Astrocyte of the cerebellum (primary cell): ENCODE results near the gene FFAR3.
"Not testable (repeated sequence)": the region's sequence is repeated elsewhere in the genome, so short reads cannot be mapped to it uniquely, and the experiment has no call there.

Source experiments
- DNase-seq: peaks from one replicate; pipeline ENCODE4 v3.0.0-alpha.2; 2011; ENCODE audit warnings: low read depth
- H3K4me3 ChIP-seq: 2 replicates; pipeline ENCODE4 v1.5.1; 2011; ENCODE audit warnings: mild to moderate bottlenecking, low read depth, low read length, moderate library complexity
- CTCF ChIP-seq: IDR thresholded peaks from 2 replicates; pipeline ENCODE4 v1.5.1; 2012; ENCODE audit warnings: low read length, low read depth, moderate library complexity, mild to moderate bottlenecking; ENCODE audit errors: missing control alignments
- in situ Hi-C: cut with HindIII; loops from 2 replicates; pipeline ENCODE4 v1.10.0; 2017; ENCODE audit warnings: low sequenced_read_pairs

FFAR3 gene

GRCh38 chr19:35354898-35355297, 3.4 kb upstream of the FFAR3 start:
- no peak for TF ChIP-seq CTCF
- in situ Hi-C loops: loop anchor here (5.0 kb wide), 2 partner anchors 77 to 152 kb away; no protein-coding TSS in a partner anchor
- DNase-seq: no peak
- H3K4me3 ChIP-seq: no peak overlapping the region

- DNase-seq: no peak
- in situ Hi-C loops: no loop called here
- no peak for TF ChIP-seq CTCF
- no peak overlapping the region for H3K4me3 ChIP-seq
Measured at GRCh38 chr19:35355791-35356460, 2.3 kb upstream of the FFAR3 start.

GRCh38 chr19:35358834-35359233, 574 bp downstream of the FFAR3 start:
- H3K4me3 ChIP-seq, in situ Hi-C loops, DNase-seq: not testable (repeated sequence)

- DNase-seq, H3K4me3 ChIP-seq, in situ Hi-C loops: not testable (repeated sequence)
Measured at GRCh38 chr19:35359395-35359794, 1.1 kb downstream of the FFAR3 start.

- DNase-seq, H3K4me3 ChIP-seq, in situ Hi-C loops: not testable (repeated sequence)
Measured at GRCh38 chr19:35360081-35360480, 1.8 kb downstream of the FFAR3 start.

- in situ Hi-C loops: no loop called here
- DNase-seq: no peak
- H3K4me3 ChIP-seq: no peak overlapping the region
- TF ChIP-seq CTCF: no peak
Measured at GRCh38 chr19:35360880-35361420, 2.7 kb downstream of the FFAR3 start.

- in situ Hi-C loops: no loop called here
- no peak for TF ChIP-seq CTCF
- H3K4me3 ChIP-seq: no peak overlapping the region
Measured at GRCh38 chr19:35362261-35363000, 4.2 kb downstream of the FFAR3 start.

GRCh38 chr19:35363001-35363590, 4.8 kb downstream of the FFAR3 start:
- no peak for TF ChIP-seq CTCF
- no peak for DNase-seq
- H3K4me3 ChIP-seq: no peak overlapping the region
- in situ Hi-C loops: no loop called here

More at GRCh38 chr19:35362261-35363000, 4.2 kb downstream of the FFAR3 start:
- DNase-seq: no peak
